GM21390 (cell line): ENCODE measurements around the gene ZNF653.
A peak's percentile ranks its signal among the peaks of the same experiment; 100 is the strongest.

Source experiments
- ATAC-seq: cut with Tn5 transposase; IDR thresholded peaks from one replicate; pipeline ENCODE4 v1.9.1; 2021; ENCODE audit not compliant: unreplicated experiment

ZNF653 gene

GRCh38 chr19:11528551-11529341, 23.1 kb upstream of the ZNF653 start, which contains the start of gene ECSIT:
ECSIT (minus strand) TSS chr19:11529134; CDS start chr19:11519170, 9,964 bp downstream.
- peak; percentile 95 for ATAC-seq

DNA sequence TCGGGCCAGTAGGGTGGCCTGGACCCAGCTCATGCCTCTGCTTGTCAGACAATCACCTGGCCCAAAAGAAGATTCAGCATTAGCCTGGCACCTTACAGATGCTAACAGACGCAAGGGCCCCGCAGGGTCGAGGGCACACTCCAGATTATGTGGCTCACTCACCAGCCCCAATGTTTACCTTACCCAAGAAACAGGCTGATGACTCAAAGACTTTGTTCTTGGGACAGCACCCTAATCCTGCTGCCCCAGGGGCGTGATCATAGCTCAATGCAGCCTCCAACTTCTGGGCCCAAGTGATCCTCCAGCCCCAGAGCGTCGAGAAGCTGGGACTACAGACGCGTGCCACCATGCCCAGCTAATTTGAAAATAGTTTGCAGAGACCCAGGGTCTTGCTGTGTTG, 13.5 kb upstream of the ZNF653 start:
- ATAC-seq, result no peak

DNA sequence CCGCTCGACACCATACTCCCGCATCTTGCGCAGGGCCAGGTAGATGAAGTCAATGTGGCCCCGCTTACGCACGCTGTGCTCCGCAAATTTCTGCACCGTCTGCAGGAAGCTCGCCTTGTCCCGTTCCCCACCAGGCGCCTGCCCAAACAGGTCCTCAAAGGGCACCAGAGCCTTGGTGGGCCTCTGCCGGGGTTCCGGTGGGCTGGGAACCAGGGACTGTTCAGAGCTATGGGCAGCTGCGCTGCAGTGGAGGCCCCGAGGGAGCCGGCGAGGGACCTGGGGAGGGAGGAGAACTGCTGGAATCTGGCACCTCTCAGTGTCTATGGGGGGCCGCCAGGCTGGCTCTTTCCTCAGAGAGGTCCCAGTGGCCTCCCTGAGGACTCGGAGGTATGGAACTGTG, 8.3 kb upstream of the ZNF653 start:
- ATAC-seq, result no peak

DNA sequence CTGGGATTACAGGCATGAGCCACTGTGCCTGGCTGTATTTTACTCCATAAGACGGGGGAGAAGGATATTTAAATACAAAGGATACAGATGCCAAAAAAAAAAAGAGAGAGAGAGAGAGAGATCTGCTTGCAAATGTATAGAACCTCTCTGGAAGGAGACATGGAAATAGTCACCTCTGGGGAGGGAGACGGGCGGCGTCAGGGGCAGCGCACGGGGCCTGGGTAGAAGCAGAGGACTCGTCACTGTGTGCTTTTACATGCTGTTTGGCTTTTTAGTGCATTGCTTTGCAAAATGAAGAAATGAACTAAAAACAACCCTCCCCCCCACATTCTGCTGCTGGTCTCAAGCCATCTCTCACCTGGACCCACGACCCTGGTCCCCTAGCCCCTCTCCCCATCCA, 4.8 kb upstream of the ZNF653 start:
- no peak for ATAC-seq

GRCh38 chr19:11507370-11508078, 1.9 kb upstream of the ZNF653 start:
- ATAC-seq, result no peak

DNA sequence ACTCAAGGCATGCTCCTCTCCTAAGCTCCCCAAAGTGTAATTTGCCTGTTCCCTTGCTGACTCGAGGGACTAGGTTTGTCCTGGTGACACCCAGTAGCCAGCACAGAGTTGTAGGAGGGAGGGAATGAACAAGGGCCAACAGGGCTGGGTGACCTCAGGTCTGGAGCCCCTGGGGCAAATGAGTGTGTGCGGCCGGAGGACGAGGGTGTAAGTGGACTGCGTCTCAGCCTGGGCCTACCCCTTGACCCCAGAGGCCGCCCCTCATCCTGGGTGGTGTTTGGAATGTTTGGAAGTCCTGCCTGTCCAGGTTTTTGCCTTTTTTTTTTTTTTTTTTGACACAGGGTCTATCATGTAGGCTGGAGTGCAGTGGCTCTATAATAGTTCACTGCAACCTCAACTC, 1.3 kb upstream of the ZNF653 start:
- ATAC-seq, result no peak

- ATAC-seq, result peak; percentile 27
These were observed 489 bp upstream of the ZNF653 start for GRCh38 chr19:11506101-11506555.

GRCh38 chr19:11505032-11505503, 571 bp downstream of the ZNF653 start:
- ATAC-seq, result peak; percentile 81

- no peak for ATAC-seq
These were observed 1.1 kb downstream of the ZNF653 start for GRCh38 chr19:11504502-11505031.

DNA sequence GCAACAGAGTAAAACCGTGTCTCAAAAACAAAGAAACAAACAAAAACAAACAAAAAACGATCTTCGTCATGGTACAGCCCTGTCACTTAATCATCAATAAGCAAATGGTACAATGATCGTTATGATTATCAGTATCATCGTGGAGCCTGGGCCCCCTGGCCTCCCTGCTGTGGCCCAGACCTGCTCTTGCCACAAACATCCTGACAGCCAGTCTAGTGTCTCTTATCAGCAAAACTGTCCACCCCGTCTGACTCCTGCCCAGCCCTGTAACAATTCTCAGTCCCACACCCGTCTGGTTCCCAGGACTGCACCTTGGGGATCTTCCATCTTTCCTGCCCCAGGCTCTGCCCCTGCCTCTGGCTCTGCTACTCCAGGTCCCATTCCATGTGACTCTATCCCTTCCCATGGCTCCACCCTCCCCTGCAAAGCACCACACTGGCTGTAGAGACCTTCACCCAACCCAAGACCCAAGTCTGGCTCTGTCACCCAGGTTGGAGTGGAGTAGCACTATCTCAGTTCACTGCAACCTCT, 5.7 kb downstream of the ZNF653 start:
- no peak for ATAC-seq

DNA sequence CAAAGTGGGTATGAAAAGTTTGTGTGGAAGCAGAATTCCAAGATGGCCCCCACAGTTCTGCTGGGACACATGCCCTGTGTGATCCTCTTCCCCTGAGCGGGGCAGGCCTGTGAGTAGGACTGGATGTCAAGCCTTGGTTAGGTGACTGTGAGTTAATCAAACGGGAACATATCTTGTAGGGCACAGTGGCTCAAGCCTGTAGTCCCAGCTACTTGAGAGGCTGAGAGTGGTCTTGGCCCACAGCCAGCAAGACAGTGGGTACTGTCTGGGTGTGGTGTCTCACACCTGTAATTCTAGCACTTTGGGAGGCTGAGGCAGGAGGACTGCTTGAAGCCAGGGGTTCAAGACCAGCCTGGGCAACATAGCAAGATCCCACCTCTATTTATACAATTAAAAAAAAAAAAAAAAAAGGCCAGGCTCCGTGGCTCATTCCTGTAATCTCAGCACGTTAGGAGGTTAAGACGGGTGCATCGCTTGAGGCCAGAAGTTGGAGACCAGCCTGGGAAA, 6.4 kb downstream of the ZNF653 start:
- no peak for ATAC-seq

- no peak for ATAC-seq
These were observed 9.1 kb downstream of the ZNF653 start for GRCh38 chr19:11496391-11497163.

DNA sequence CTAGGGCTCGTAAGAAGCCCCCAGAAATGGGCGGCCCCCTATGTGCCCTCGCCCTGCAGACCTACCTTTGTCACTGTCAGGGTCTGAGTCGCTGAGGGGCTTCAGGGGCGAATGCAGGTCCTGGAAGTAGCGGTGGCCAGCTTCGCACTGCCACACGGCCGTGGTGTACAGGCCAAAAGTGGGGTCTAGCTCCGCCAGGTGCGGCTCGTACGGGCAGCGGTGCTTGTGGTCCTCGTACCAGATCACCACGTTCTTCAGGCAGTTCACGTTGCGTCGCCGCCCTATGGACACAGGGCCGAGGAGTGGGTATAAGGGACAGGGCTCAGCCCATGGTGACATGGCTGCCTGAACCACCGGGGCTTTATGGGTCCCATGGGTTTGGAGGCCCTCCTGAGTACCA, 9.8 kb downstream of the ZNF653 start:
- ATAC-seq, result no peak

DNA sequence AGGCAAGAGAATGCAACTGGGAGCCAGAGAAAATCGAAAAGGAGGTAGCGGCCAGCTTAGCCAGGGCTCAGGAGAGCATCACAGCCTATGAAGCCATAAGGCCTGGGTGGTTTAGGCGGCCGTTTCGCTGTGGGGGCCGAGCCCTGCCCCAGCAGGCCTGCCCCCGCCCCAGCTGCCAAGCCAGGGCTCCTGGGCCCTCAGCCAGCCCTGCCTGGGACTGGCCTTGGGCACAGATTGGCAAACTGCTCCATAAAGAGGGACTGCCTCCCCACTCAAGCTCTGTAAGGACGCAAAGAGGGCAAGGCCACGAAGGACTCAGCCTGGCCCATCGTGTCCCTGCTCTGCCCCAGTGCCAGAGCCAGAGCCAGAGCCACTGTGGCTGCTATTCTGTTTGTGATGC, 10.2 kb downstream of the ZNF653 start:
- ATAC-seq, result no peak

DNA sequence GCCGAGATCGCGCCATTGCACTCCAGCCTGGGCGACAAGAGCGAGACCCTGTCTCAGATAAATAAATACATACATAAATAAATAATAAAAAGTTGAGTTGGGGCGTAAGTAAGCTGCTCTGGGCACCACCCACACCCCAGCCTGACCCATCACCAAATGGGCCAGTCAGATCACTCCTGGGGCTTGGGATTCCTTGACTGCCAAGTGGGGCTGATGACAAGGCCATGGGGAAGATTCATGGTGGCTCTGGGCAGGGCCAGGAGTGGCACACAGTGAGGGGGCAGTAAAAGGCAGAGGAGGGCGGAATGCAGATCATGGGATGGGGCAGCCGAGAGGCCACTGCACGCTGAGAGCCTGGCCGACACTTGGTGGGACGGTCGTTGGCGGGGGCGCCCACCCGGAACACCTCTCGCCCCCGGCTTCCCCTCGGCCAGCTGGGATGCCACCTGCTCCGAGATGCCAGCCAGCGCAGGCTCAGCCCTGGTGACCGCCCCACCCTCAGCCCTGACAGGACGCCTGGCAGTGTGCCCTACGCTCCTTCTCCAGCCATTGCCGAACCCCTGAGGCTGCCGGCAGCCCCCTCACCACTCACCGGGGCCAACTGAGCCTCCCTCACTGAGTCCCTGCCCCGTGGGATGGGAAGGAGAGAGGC, 10.9 kb downstream of the ZNF653 start:
- ATAC-seq, result no peak

DNA sequence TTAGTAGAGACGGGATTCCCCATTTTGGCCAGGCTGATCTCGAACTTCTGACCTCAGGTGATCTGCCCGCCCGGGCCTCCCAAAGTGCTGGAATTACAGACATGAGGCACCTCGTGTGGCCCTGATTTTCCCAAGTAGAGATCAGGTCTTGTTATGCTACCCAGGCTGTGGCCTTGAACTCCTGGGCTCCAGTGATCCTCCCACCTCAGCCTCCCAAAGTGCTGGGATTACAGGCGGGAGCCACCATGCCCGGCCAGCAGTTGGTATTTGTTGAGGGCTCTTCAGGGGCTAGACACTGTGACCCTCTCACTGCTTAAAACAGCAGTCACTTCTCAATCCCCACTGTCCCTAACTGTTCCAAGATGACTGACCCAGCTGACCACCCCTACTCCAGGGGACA, 16.3 kb downstream of the ZNF653 start:
- ATAC-seq, result no peak

DNA sequence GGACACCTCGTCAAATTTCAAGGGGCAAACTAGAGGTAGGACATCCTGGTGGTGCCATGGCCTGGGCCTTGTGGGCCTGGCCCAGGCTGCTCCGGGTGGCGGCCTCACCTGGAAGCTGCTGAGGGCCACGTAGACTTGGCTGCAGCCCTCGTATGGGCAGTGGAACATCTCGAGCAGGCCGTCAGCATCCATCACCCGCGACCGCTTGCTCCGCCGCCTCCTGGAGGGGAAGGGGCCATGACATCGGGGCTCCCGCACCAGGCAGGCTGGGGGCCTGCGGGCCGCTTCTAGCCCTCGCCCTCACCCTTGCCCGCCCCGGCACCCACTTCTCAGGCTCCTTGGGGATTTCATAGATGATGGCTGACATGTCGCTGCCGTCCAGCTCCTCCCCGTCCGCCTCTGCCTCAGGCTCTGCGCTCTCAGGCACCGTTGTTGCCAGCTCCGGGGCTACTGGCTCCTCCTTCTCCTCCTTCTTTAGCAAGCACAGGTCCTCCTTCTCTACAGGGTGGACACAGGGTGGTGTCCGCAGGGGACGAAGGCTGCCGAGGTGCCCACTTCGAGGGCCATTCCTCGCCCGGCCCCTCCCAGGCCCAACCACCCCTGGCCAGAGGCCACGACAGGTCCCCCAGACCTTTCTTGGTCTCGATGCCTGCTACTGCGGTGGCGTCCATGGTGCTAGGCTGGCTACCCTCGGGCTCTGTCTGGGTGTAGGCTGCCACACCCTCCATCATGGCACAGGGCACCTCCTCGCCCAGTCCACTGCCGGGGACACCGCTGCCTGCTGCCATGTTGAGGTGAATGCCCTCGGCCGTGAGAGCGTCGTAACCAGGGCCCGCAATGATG, 18.8 kb downstream of the ZNF653 start:
- ATAC-seq, result no peak

- ATAC-seq, result no peak
These were observed 20.3 kb downstream of the ZNF653 start for GRCh38 chr19:11485245-11485837.
